ENCODE measurements around the gene RGS6.
"Not testable (repeated sequence)": the region's sequence is repeated elsewhere in the genome, so short reads cannot be mapped to it uniquely, and the experiment has no call there.

Gene RGS6

DNA sequence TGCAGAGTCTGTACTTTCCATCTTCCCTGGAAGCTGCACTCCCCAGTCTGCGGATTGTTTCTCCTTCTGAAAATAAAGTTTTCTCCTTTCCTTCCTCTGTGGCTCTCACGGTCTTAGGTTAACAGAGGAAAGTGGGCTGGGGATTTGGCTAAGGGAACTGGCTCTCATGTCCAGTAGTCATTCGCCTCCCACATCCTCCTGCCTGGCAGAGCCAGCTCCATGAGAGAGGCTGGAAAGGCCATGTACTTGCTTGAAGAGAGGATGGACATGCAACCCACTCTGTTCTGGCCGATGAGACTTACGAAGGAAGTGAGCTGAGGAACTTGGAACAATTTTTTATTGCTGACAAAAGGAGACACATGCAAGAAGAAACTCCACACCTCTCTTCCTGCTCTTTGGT lies 18.9 kb upstream of the RGS6 start:
- Histone ChIP-seq H3K79me2 (ENCODE audit: control insufficient read depth, insufficient read depth, low read length, unreplicated experiment) (no peaks in the 10 kb centered on the region), H3K27me3 (ENCODE audit: insufficient read depth, low read length) (peaks cover 51% of the 10 kb centered on the region), H3K36me3 (ENCODE audit: insufficient read depth, low read length) (no peaks in the 10 kb centered on the region), H3K4me3 (ENCODE audit: low read depth, low read length) (no peak overlapping the region), H2AFZ (ENCODE audit: low read length, unreplicated experiment) (no peak overlapping the region), H3K27ac (ENCODE audit: low read depth, low read length) (no peak overlapping the region), H3K4me1 (ENCODE audit: control insufficient read depth, insufficient read depth, low read length, unreplicated experiment) (no peaks in the 10 kb centered on the region)

DNA sequence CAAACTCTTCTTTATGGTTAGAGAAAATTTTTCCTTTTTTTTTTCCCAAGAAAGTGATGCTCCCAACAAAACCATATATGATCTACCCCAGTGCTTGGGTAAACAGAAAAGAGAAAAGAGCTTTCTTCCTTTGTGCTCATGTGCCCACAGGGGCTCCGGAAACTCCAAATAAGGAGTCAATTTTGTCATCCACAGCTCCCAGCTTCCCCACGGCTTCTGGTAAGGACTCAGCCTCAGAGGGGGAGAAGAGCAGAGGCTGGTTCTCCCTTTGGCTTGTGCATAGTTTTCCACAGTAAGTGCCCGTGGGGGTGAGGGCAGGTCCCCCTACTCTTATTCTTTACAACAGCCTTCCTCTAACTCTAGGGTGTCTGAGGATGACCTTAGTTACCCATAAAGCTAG lies 13.3 kb upstream of the RGS6 start:
- Histone ChIP-seq H2AFZ (ENCODE audit: low read length, unreplicated experiment) (no peak overlapping the region), H3K27me3 (ENCODE audit: insufficient read depth, low read length) (peaks cover 2% of the 10 kb centered on the region; the same call in 1 of the 2 replicates), H3K79me2 (ENCODE audit: control insufficient read depth, insufficient read depth, low read length, unreplicated experiment) (no peaks in the 10 kb centered on the region), H3K4me3 (ENCODE audit: low read depth, low read length) (no peak overlapping the region), H3K4me1 (ENCODE audit: control insufficient read depth, insufficient read depth, low read length, unreplicated experiment) (no peaks in the 10 kb centered on the region), H3K27ac (ENCODE audit: low read depth, low read length) (no peak overlapping the region), H3K36me3 (ENCODE audit: insufficient read depth, low read length) (no peaks in the 10 kb centered on the region)

DNA sequence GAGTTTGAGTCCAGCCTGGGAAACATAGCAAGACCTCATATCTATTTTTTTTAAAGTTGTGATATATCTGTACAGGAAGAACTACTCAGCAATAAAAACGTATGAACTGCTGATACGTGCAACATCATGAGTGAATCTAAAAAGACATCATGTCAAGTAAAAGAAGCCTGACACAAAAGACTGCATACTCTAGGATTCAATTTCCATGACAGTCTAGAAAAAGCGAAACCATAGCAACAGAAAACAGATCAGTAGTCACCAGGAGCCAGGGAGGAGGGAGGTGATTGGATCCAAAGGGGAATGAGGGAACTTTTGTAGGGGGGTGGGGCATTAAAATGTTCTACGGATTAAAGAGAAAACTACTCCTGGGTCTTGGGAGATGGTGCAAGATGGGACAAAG lies 8.7 kb upstream of the RGS6 start:
- no peaks in the 10 kb centered on the region for H3K36me3 ChIP-seq (ENCODE audit: insufficient read depth, low read length)
- H3K27me3 ChIP-seq (ENCODE audit: insufficient read depth, low read length) = peaks cover 5% of the 10 kb centered on the region; the same call in 1 of the 2 replicates
- no peak overlapping the region for H2AFZ ChIP-seq (ENCODE audit: low read length, unreplicated experiment)
- H3K27ac ChIP-seq (ENCODE audit: low read depth, low read length) = no peak overlapping the region
- no peaks in the 10 kb centered on the region for H3K79me2 ChIP-seq (ENCODE audit: control insufficient read depth, insufficient read depth, low read length, unreplicated experiment)
- no peaks in the 10 kb centered on the region for H3K4me1 ChIP-seq (ENCODE audit: control insufficient read depth, insufficient read depth, low read length, unreplicated experiment)
- H3K4me3 ChIP-seq (ENCODE audit: low read depth, low read length) = no peak overlapping the region

DNA sequence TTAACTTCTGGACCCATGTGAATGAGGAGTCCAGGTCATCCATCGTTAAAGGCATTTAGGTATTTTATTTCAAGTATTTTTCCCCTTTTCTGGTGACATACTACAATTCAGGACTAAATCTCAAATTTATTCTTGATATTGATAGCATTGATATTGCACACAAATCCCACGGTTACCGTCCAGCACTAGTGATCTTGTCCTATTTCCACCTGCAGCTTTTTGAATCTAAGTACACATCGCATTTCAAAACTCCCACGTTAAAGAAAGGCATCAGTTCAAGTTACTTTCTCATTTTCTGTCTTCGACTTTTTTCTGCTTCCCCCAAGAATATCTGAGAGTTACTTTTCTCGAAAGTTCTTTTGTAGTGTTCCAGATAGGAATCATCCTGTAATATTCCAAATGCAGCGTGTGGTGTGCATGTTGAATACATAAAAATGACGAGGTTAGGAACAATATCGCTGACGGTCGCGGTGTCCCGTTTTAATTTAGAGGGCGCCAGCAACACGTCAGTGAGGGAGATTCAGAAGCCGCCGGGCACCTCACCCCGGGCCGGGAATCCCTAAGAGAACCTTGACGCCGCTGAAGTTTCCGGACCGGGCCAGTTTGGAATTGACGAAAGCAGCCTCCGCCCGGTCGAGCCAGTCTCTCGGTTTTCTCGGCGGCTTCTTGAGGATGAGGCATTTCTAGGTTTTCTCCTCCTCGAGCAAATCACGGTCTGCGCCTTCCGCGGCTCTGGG lies 569 bp upstream of the RGS6 start:
- no peaks in the 10 kb centered on the region for H3K36me3 ChIP-seq (ENCODE audit: insufficient read depth, low read length)
- H3K4me1 ChIP-seq (ENCODE audit: control insufficient read depth, insufficient read depth, low read length, unreplicated experiment) = no peaks in the 10 kb centered on the region
- H3K27ac ChIP-seq (ENCODE audit: low read depth, low read length) = no peak overlapping the region
- peaks cover 64% of the 10 kb centered on the region for H3K27me3 ChIP-seq (ENCODE audit: insufficient read depth, low read length)
- H3K4me3 ChIP-seq (ENCODE audit: low read depth, low read length) = no peak overlapping the region
- no peaks in the 10 kb centered on the region for H3K79me2 ChIP-seq (ENCODE audit: control insufficient read depth, insufficient read depth, low read length, unreplicated experiment)
- no peak overlapping the region for H2AFZ ChIP-seq (ENCODE audit: low read length, unreplicated experiment)

DNA sequence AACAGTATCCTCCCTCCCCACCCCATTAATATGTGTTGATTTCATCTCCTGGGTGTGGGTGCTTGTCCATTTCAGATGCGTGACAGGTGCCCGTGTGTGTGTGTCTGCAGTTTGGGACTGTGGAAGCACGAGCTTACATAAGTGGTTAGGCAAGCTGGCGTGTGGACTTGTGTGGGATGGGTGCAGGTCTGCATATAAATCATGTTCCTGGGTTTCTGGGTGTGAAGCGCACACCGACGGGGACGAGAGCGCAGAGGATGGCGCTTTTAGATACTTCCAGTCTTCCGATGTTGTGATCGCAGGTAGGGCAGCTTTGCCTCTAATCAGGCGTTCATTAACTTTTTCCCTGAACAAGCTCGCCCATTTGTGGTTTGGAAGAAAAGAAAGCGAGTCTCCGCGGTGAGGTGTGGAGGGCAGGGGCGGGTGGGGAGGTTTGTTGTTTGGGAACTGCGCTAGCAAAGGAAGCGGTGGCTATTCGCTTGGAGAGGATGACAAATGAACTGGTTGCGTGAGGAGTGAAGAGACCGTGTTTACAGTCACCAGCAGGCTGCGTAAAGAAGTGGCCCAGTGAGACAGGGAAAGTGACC lies 865 bp downstream of the RGS6 start:
- H3K4me1 ChIP-seq (ENCODE audit: control insufficient read depth, insufficient read depth, low read length, unreplicated experiment) = no peaks in the 10 kb centered on the region
- H3K4me3 ChIP-seq (ENCODE audit: low read depth, low read length) = no peak overlapping the region
- H3K79me2 ChIP-seq (ENCODE audit: control insufficient read depth, insufficient read depth, low read length, unreplicated experiment) = no peaks in the 10 kb centered on the region
- H2AFZ ChIP-seq (ENCODE audit: low read length, unreplicated experiment) = no peak overlapping the region
- no peaks in the 10 kb centered on the region for H3K36me3 ChIP-seq (ENCODE audit: insufficient read depth, low read length)
- peaks cover 64% of the 10 kb centered on the region for H3K27me3 ChIP-seq (ENCODE audit: insufficient read depth, low read length)
- H3K27ac ChIP-seq (ENCODE audit: low read depth, low read length) = no peak overlapping the region

DNA sequence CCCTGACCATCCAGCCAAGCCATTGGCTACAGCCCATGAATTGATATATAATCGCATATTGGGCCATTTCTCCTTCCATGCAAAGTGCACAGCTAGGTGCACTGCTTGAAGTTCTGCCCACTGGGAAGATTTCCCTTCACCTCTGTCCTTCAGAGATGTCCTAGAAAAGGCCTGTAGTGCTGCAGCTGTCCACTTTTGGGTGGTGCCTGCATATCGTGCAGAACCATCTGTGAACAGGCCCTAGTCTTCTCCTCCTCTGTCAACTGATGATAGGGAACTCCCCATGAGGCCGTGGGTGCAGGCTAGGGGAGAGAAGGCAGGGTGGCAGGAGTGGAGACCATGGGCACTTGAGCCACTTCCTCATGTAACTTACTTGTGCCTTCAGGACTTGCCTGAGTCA lies 6.0 kb downstream of the RGS6 start:
- peaks cover 21% of the 10 kb centered on the region for H3K27me3 ChIP-seq (ENCODE audit: insufficient read depth, low read length)
- not testable (repeated sequence) for H3K4me1 ChIP-seq (ENCODE audit: control insufficient read depth, insufficient read depth, low read length, unreplicated experiment); H2AFZ ChIP-seq (ENCODE audit: low read length, unreplicated experiment); H3K27ac ChIP-seq (ENCODE audit: low read depth, low read length); H3K79me2 ChIP-seq (ENCODE audit: control insufficient read depth, insufficient read depth, low read length, unreplicated experiment); H3K36me3 ChIP-seq (ENCODE audit: insufficient read depth, low read length); H3K4me3 ChIP-seq (ENCODE audit: low read depth, low read length)

DNA sequence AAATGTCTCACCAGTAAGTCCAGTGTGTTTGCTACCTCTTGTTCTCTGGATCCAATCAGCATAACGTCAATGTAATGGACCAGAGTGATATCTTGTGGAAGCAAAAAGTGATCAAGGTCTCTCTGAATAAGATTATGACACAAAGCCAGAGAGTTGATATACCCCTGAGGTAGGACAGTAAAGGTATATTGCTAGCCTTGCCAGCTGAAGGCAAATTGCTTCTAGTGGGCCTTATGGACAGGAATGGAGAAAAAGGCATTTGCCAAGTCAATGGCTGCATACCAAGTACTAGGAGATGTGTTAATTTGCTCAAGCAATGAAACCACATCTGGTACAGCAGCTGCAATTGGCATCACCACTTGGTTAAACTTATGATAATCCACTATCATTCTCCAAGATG lies 7.1 kb downstream of the RGS6 start:
- peaks cover 10% of the 10 kb centered on the region for H3K27me3 ChIP-seq (ENCODE audit: insufficient read depth, low read length)

DNA sequence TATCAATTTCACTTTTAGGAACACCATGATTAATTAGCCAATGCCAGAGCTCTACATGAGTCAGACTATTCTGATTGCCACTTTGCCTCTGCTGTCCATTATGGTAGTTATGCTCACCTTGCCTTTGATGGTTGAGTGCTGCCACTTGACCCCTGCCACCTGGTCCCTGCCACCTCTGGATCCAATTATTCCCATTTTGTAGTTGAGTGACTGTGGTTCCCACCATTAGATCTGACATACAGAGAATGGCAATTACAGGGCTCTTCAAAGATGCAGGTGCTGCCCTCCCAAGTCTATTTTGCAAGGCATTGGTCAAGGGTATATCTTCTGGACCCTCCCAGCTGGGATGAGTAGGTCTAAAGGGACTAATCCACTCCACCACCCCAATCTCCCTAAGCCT lies 8.3 kb downstream of the RGS6 start:
- H3K27me3 ChIP-seq (ENCODE audit: insufficient read depth, low read length); H3K36me3 ChIP-seq (ENCODE audit: insufficient read depth, low read length); H2AFZ ChIP-seq (ENCODE audit: low read length, unreplicated experiment); H3K79me2 ChIP-seq (ENCODE audit: control insufficient read depth, insufficient read depth, low read length, unreplicated experiment); H3K4me1 ChIP-seq (ENCODE audit: control insufficient read depth, insufficient read depth, low read length, unreplicated experiment); H3K4me3 ChIP-seq (ENCODE audit: low read depth, low read length); H3K27ac ChIP-seq (ENCODE audit: low read depth, low read length): not testable (repeated sequence)

More for the DNA sequence above, 7.1 kb downstream of the RGS6 start:
- not testable (repeated sequence) for H3K79me2 ChIP-seq (ENCODE audit: control insufficient read depth, insufficient read depth, low read length, unreplicated experiment); H3K36me3 ChIP-seq (ENCODE audit: insufficient read depth, low read length); H3K4me3 ChIP-seq (ENCODE audit: low read depth, low read length); H3K4me1 ChIP-seq (ENCODE audit: control insufficient read depth, insufficient read depth, low read length, unreplicated experiment); H2AFZ ChIP-seq (ENCODE audit: low read length, unreplicated experiment); H3K27ac ChIP-seq (ENCODE audit: low read depth, low read length)

DNA sequence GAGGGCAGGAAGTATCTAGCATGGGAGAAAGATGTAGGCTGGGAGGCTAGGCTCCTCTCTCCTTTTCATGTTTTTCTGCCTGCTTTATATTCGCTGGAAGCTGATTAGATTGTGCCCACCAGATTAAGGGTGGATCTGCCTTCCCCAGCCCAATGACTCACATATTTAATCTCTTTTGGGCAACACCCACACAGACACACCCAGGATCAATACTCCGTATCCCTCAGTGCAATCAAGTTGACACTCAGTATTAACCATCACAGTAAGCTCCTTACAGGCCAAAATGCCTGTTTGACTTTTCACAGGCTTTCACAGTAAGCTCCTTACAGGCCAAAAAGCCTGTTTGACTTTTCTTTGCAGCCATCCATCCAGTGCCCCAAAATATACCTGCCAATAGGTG lies 9.4 kb downstream of the RGS6 start:
- H3K79me2 ChIP-seq (ENCODE audit: control insufficient read depth, insufficient read depth, low read length, unreplicated experiment); H3K4me3 ChIP-seq (ENCODE audit: low read depth, low read length); H3K27ac ChIP-seq (ENCODE audit: low read depth, low read length); H3K36me3 ChIP-seq (ENCODE audit: insufficient read depth, low read length); H2AFZ ChIP-seq (ENCODE audit: low read length, unreplicated experiment); H3K4me1 ChIP-seq (ENCODE audit: control insufficient read depth, insufficient read depth, low read length, unreplicated experiment); H3K27me3 ChIP-seq (ENCODE audit: insufficient read depth, low read length): not testable (repeated sequence)

DNA sequence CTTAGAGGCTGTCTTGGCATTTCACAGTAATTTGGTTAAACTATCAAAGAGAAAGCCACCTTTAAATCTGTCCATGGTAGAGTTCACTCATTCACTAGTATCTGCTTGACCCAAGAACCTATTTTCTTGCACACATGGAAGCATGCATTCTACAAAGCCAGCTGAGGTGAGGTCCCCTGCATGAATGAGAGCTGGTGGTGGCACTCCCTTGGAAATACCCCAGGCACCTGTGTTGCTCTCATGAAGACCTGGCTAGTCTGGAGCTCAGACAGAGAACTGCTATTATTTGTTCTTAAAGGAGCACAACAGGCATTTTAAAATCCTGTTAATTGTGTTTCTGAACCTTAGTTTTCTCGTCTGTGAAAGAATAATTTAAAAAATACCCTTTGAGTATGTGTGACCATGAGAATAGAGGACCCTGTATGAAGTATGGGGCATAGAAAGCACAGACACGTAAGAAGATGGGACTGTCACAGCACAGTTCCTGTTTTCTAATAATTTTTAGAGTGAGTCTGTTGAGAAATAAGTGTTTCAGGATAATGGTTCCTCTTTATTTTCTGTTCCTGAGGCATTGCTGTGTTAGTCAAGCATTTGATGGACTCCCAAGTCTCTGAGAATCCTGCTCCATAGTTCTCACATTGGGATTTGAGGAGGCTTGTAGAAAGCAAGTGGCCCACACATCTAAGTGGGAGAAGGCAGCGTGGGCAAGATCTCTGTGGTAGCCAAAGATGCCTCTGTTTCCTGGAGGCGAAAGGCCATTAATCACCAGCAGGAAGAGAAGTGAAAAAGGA lies 10.9 kb downstream of the RGS6 start:
- Histone ChIP-seq H3K27ac (ENCODE audit: low read depth, low read length) (no peak overlapping the region), H3K4me1 (ENCODE audit: control insufficient read depth, insufficient read depth, low read length, unreplicated experiment) (no peaks in the 10 kb centered on the region), H3K36me3 (ENCODE audit: insufficient read depth, low read length) (no peaks in the 10 kb centered on the region), H3K27me3 (ENCODE audit: insufficient read depth, low read length) (no peaks in the 10 kb centered on the region), H2AFZ (ENCODE audit: low read length, unreplicated experiment) (no peak overlapping the region), H3K4me3 (ENCODE audit: low read depth, low read length) (no peak overlapping the region), H3K79me2 (ENCODE audit: control insufficient read depth, insufficient read depth, low read length, unreplicated experiment) (no peaks in the 10 kb centered on the region)

DNA sequence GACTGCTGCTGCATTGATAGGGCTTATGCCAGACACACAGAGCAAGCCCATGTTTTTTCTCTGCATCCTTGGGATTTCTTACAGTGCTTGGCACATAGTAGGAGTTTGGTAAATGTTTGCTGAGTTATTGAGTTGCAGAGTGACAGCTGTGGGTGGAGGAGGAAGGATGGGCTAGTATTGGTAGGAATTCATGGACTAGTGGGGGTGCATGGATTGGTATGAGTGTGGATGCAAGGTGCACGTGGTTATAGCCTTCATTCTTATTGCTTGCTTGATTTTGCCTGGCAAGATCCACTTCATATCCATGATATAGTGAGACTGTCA lies 11.4 kb downstream of the RGS6 start:
- Histone ChIP-seq H3K79me2 (ENCODE audit: control insufficient read depth, insufficient read depth, low read length, unreplicated experiment) (no peaks in the 10 kb centered on the region), H3K4me3 (ENCODE audit: low read depth, low read length) (no peak overlapping the region), H3K27ac (ENCODE audit: low read depth, low read length) (no peak overlapping the region), H3K36me3 (ENCODE audit: insufficient read depth, low read length) (no peaks in the 10 kb centered on the region), H2AFZ (ENCODE audit: low read length, unreplicated experiment) (no peak overlapping the region), H3K4me1 (ENCODE audit: control insufficient read depth, insufficient read depth, low read length, unreplicated experiment) (no peaks in the 10 kb centered on the region), H3K27me3 (ENCODE audit: insufficient read depth, low read length) (no peaks in the 10 kb centered on the region)

Measured in ACC112 (cell line).